Bronchial epithelial cell (primary cell): ENCODE measurements around the gene LDLR. TPM values are rescaled to one million over a fixed set of nuclear protein-coding genes. Genes with fewer than 3 reads are reported as not detected.
"Not testable (repeated sequence)": the region's sequence is repeated elsewhere in the genome, so short reads cannot be mapped to it uniquely, and the experiment has no call there.

Experiments used
- DNase-seq: peaks from one replicate; pipeline ENCODE4 v3.0.0-alpha.2; 2010; ENCODE audit warnings: low read depth
- FAIRE-seq: peaks from 2 replicates; lab custom pipeline; 2011; peaks lifted over from hg19 to GRCh38; lab: Jason Lieb, UNC
- H3K27me3 ChIP-seq: 2 replicates; pipeline ENCODE4 v1.5.1; 2011; ENCODE audit warnings: low read length; ENCODE audit not compliant: control insufficient read depth, insufficient read depth
- H3K36me3 ChIP-seq: 2 replicates; pipeline ENCODE4 v1.5.1; 2011; ENCODE audit warnings: low read length; ENCODE audit not compliant: control insufficient read depth, insufficient read depth
- H3K4me3 ChIP-seq: 2 replicates; pipeline ENCODE4 v1.5.1; 2011; ENCODE audit warnings: mild to moderate bottlenecking, low read depth, low read length, control low read depth
- CTCF ChIP-seq: IDR thresholded peaks from 2 replicates; pipeline ENCODE4 v1.5.1; 2011; ENCODE audit warnings: mild to moderate bottlenecking, moderate library complexity, low read length, control low read depth, inconsistent platforms; ENCODE audit not compliant: insufficient read depth, severe bottlenecking
- total RNA-seq: library from RNA; depleted of rRNA; stranded (reverse); fragments of >200 nt; gene quantifications from 2 replicates; pipeline ENCODE4 v1.2.1, GENCODE V29; 2014

LDLR gene
- total RNA-seq, 1 donor from 2014 or later, result 109 TPM

GRCh38 chr19:11131471-11131870 is 42.2 kb downstream of the LDLR start:
- Histone ChIP-seq H3K36me3 (peaks cover 39% of the 10 kb centered on the region), H3K27me3 (no peaks in the 10 kb centered on the region), H3K4me3 (no peak overlapping the region)
- no peak for TF ChIP-seq CTCF
- FAIRE-seq, result no peak
- DNase-seq, result no peak

GRCh38 chr19:11136400-11137101 is 47.3 kb downstream of the LDLR start:
- FAIRE-seq, result no peak
- Histone ChIP-seq H3K36me3 (peaks cover 6% of the 10 kb centered on the region), H3K27me3 (no peaks in the 10 kb centered on the region), H3K4me3 (no peak overlapping the region)
- DNase-seq, result no peak
- no peak for TF ChIP-seq CTCF

GRCh38 chr19:11137542-11138384 is 48.5 kb downstream of the LDLR start:
- no peak overlapping the region for H3K4me3 ChIP-seq
- TF ChIP-seq CTCF, result peak; percentile 81
- no peak for FAIRE-seq
- H3K36me3 ChIP-seq, result no peaks in the 10 kb centered on the region
- no peaks in the 10 kb centered on the region for H3K27me3 ChIP-seq
- DNase-seq, result peak; percentile 74

- TF ChIP-seq CTCF, result no peak
- FAIRE-seq (no peak), DNase-seq (peak; percentile 56)
- Histone ChIP-seq H3K27me3 (no peaks in the 10 kb centered on the region), H3K36me3 (no peaks in the 10 kb centered on the region), H3K4me3 (no peak overlapping the region)
These were observed 49.5 kb downstream of the LDLR start for GRCh38 chr19:11138601-11139300.

- not testable (repeated sequence) for H3K4me3 ChIP-seq, H3K27me3 ChIP-seq, H3K36me3 ChIP-seq, DNase-seq, FAIRE-seq
These were observed 50.8 kb downstream of the LDLR start for GRCh38 chr19:11140023-11140538.

GRCh38 chr19:11140896-11141295 is 51.6 kb downstream of the LDLR start:
- no peaks in the 10 kb centered on the region for H3K27me3 ChIP-seq
- H3K4me3 ChIP-seq, result no peak overlapping the region
- TF ChIP-seq CTCF, result no peak
- no peaks in the 10 kb centered on the region for H3K36me3 ChIP-seq
- DNase-seq (no peak), FAIRE-seq (no peak)
